GM23248 (cell line): ENCODE measurements around the gene TXNL4A.

Experiments used
- EZH2 ChIP-seq: fragments of 200-600 bp; sonication (generic); IDR thresholded peaks from 2 replicates; pipeline ENCODE4 v1.6.1; 2018; ENCODE audit warnings: antibody characterized with exemption, mild to moderate bottlenecking; ENCODE audit not compliant: insufficient read depth, poor library complexity, severe bottlenecking
- EZH2phosphoT487 ChIP-seq: fragments of 200-600 bp; sonication (generic); IDR thresholded peaks from 2 replicates; pipeline ENCODE4 v1.6.1; 2018; ENCODE audit warnings: antibody characterized with exemption, moderate library complexity, mild to moderate bottlenecking, low read depth; ENCODE audit not compliant: insufficient read depth

- TF ChIP-seq EZH2 (no peak), EZH2phosphoT487 (no peak)
Observed at GRCh38 chr18:80022613-80023012, 34.2 kb upstream of the TXNL4A start.
